PC-3 (cell line): ENCODE data around the gene PRR14. TPM values are rescaled to one million over a fixed set of nuclear protein-coding genes. Genes with fewer than 3 reads are reported as not detected.

ENCODE experiments used
- ATAC-seq: fragments of 200-7000 bp; cut with Tn5 transposase; 2 replicates; pipeline ENCODE4 v1.9.1; 2020; ENCODE audit warnings: mild to moderate bottlenecking, moderate library complexity
- BruUV-seq: library from RNA; stranded (reverse); fragments of 400-500 nt; replicated peaks from 2 replicates; lab custom pipeline; 2021; lab: Mats Ljungman, UMichigan
- CTCF ChIA-PET: fragments of 300-600 bp; sonication (Branson Sonifier 250); formaldehyde crosslinking; loops from one replicate; lab custom pipeline; 2022; ENCODE audit warnings: antibody characterized with exemption; lab: Charles Lee
- POLR2A ChIA-PET: fragments of 300-600 bp; sonication (Branson Sonifier 250); formaldehyde crosslinking; loops from one replicate; lab custom pipeline; 2022; ENCODE audit warnings: antibody characterized with exemption; ENCODE audit not compliant: unreplicated experiment; lab: Charles Lee
- DNase-seq: peaks from one replicate; pipeline ENCODE4 v3.0.0-alpha.2; 2015
- H2AFZ ChIP-seq: fragments of 300-600 bp; sonication (generic); 2 replicates; pipeline ENCODE4 v1.6.0; 2016; ENCODE audit warnings: antibody characterized with exemption, low read length
- H3F3A ChIP-seq: fragments of 300-600 bp; sonication (generic); one replicate; pipeline ENCODE4 v1.6.0; 2017; ENCODE audit warnings: antibody characterized with exemption, low read length, control low read depth, mild to moderate bottlenecking; ENCODE audit not compliant: unreplicated experiment
- H3K27ac ChIP-seq: fragments of 300-600 bp; sonication (generic); 2 replicates; pipeline ENCODE4 v1.5.1; 2016; ENCODE audit warnings: mild to moderate bottlenecking, low read length
- H3K27me3 ChIP-seq: fragments of 300-600 bp; sonication (generic); 2 replicates; pipeline ENCODE4 v1.6.1; 2016; ENCODE audit warnings: low read length, mixed read lengths
- H3K36me3 ChIP-seq: fragments of 300-600 bp; sonication (generic); 2 replicates; pipeline ENCODE4 v1.6.1; 2016; ENCODE audit warnings: low read depth, mixed run types, low read length, mixed read lengths
- H3K4me1 ChIP-seq: fragments of 300-600 bp; sonication (generic); 2 replicates; pipeline ENCODE4 v1.5.1; 2016; ENCODE audit warnings: low read length; ENCODE audit not compliant: insufficient read depth
- H3K4me2 ChIP-seq: fragments of 300-600 bp; sonication (generic); 2 replicates; pipeline ENCODE4 v1.6.0; 2016; ENCODE audit warnings: low read length
- H3K4me3 ChIP-seq: fragments of 300-600 bp; sonication (generic); 2 replicates; pipeline ENCODE4 v1.5.1; 2016; ENCODE audit warnings: mild to moderate bottlenecking, low read length, mixed read lengths
- H3K79me2 ChIP-seq: fragments of 300-600 bp; sonication (generic); 2 replicates; pipeline ENCODE4 v1.6.1; 2017; ENCODE audit warnings: low read length, mixed read lengths
- H3K9ac ChIP-seq: fragments of 300-600 bp; sonication (generic); 2 replicates; pipeline ENCODE4 v1.6.0; 2016; ENCODE audit warnings: mild to moderate bottlenecking, low read length
- H3K9me2 ChIP-seq: fragments of 300-600 bp; sonication (generic); replicated peaks from 2 replicates; pipeline ENCODE4 v1.6.1; 2016; ENCODE audit warnings: mixed run types, low read length, mixed read lengths
- H3K9me3 ChIP-seq: fragments of 300-600 bp; sonication (generic); 2 replicates; pipeline ENCODE4 v1.6.1; 2016; ENCODE audit warnings: low read length, mixed read lengths
- H4K20me1 ChIP-seq: fragments of 300-600 bp; sonication (generic); 2 replicates; pipeline ENCODE4 v1.6.1; 2016; ENCODE audit warnings: low read length, mixed read lengths
- CTCF ChIP-seq: fragments of 300-600 bp; sonication (generic); conservative IDR thresholded peaks from 2 replicates; pipeline ENCODE4 v1.5.1; 2017; ENCODE audit warnings: antibody characterized with exemption, low read depth, mild to moderate bottlenecking, low read length
- EZH2 ChIP-seq: fragments of 300-600 bp; sonication (generic); IDR thresholded peaks from one replicate; pipeline ENCODE4 v1.6.1; 2017; ENCODE audit warnings: antibody characterized with exemption, mild to moderate bottlenecking, low read length; ENCODE audit not compliant: unreplicated experiment
- EZH2phosphoT487 ChIP-seq: fragments of 300-600 bp; sonication (generic); IDR thresholded peaks from 2 replicates; pipeline ENCODE4 v1.6.1; 2018; ENCODE audit warnings: mild to moderate bottlenecking, antibody characterized with exemption, low read length, borderline replicate concordance
- intact Hi-C: fragments of 100-400 bp; cut with micrococcal nuclease; formaldehyde crosslinking; loops from 2 replicates; pipeline ENCODE4 v1.9.0; 2023
- total RNA-seq: library from RNA; depleted of rRNA; stranded (reverse); fragments of >200 nt; gene quantifications from 2 replicates; pipeline ENCODE4 v1.2.3, GENCODE V29; 2014

The PRR14 gene
- total RNA-seq, 1 experiment from 2014 or later: 9.6 TPM

DNA sequence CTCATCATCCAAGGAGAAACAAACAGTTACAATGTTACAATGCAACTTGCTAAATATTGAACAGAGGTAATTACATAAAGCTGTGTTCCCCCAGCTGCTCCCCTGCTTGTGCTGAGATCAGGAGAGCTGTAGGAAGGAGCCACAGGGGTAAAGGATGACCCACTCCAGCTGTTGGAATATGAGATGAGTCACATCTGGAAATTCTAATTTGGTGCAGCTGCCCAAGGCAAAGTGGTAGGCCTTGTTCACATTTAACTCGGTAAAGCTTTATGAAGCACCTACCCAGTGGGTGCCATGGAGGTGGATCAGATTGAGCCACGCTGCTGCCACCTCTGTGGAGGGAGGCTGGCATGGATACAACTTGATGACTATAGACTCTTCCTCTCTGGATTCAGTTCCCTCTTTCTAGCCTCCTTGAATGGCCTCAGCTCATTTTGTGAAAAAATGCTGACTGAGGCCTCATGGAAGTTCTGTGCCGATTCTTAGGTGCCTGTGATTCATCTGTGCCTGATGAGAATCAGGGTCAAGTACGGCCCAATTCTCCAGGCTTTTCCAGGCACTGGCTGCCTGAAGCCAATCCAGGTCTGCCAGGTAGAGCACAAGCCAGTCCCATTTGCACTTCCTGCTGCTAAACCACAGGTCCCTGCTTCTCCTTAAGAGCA lies 48.0 kb upstream of the PRR14 start:
- no peak overlapping the region for H2AFZ ChIP-seq
- no peak for TF ChIP-seq CTCF
- CTCF ChIA-PET: no interaction called here
- no peak overlapping the region for H3K4me3 ChIP-seq
- no peak overlapping the region for H3K4me2 ChIP-seq
- no peaks in the 10 kb centered on the region; the same call in none of the 2 replicates for H3K36me3 ChIP-seq
- no peaks in the 10 kb centered on the region for H3K79me2 ChIP-seq
- H3K27me3 ChIP-seq: no peaks in the 10 kb centered on the region
- ATAC-seq (no peak), DNase-seq (no peak)
- no peaks in the 10 kb centered on the region for H3K9me3 ChIP-seq
- no peaks in the 10 kb centered on the region for H3K9me2 ChIP-seq
- H3K27ac ChIP-seq: no peak overlapping the region
- no peak overlapping the region for H3K9ac ChIP-seq
- H4K20me1 ChIP-seq: no peaks in the 10 kb centered on the region
- H3F3A ChIP-seq: no peaks in the 10 kb centered on the region
- H3K4me1 ChIP-seq: no peaks in the 10 kb centered on the region
- POLR2A ChIA-PET: no interaction called here
- intact Hi-C loops: no loop called here
- BruUV-seq: no TSS peak

DNA sequence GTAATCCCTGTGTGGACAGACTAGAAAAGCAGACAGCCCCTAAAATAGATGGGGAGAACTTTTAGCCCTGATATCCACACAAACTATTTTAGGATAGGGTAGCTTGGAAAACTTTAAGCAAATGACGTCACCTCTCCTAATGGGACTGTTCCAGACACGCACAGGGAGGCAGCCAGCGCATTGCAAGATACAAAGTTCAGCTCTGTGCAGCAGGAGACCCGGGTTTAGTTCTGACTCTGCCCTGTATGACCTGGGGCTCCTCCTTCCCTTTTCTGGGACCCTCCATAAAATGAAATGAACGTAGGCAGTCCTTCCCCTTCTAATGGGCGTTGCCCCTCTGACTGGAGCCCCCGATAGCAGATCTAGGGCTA lies 46.8 kb upstream of the PRR14 start:
- CTCF ChIA-PET: no interaction called here
- no peaks in the 10 kb centered on the region for H3K9me3 ChIP-seq
- H3K9me2 ChIP-seq: no peaks in the 10 kb centered on the region
- H3K9ac ChIP-seq: no peak overlapping the region
- H3K4me2 ChIP-seq: no peak overlapping the region
- no peaks in the 10 kb centered on the region for H4K20me1 ChIP-seq
- no TSS peak for BruUV-seq
- no peaks in the 10 kb centered on the region for H3F3A ChIP-seq
- H3K36me3 ChIP-seq: no peaks in the 10 kb centered on the region; the same call in none of the 2 replicates
- no peak overlapping the region for H3K27ac ChIP-seq
- ATAC-seq: no peak
- no peak overlapping the region for H2AFZ ChIP-seq
- TF ChIP-seq EZH2phosphoT487: no peak
- TF ChIP-seq EZH2: no peak
- TF ChIP-seq CTCF: no peak
- H3K4me3 ChIP-seq: no peak overlapping the region
- no peaks in the 10 kb centered on the region for H3K27me3 ChIP-seq
- intact Hi-C loops: no loop called here
- H3K79me2 ChIP-seq: peaks cover 6% of the 10 kb centered on the region; the same call in 1 of the 2 replicates
- no peak for DNase-seq
- POLR2A ChIA-PET: no interaction called here
- no peaks in the 10 kb centered on the region for H3K4me1 ChIP-seq

GRCh38 chr16:30604316-30604947 lies 46.3 kb upstream of the PRR14 start:
- TF ChIP-seq EZH2: no peak
- TF ChIP-seq CTCF: no peak
- no peak for TF ChIP-seq EZH2phosphoT487
- CTCF ChIA-PET: no interaction called here

More at GRCh38 chr16:30604316-30604947, 46.3 kb upstream of the PRR14 start:
- ATAC-seq (no peak), DNase-seq (no peak)
- H3K9me3 ChIP-seq: no peaks in the 10 kb centered on the region
- H3K9ac ChIP-seq: no peak overlapping the region
- no peaks in the 10 kb centered on the region for H3K9me2 ChIP-seq
- peaks cover 3% of the 10 kb centered on the region; the same call in 1 of the 2 replicates for H3K4me1 ChIP-seq
- H3K27ac ChIP-seq: no peak overlapping the region
- no TSS peak for BruUV-seq
- no peak overlapping the region for H2AFZ ChIP-seq
- no peaks in the 10 kb centered on the region for H4K20me1 ChIP-seq
- intact Hi-C loops: no loop called here
- H3K4me2 ChIP-seq: no peak overlapping the region
- H3K79me2 ChIP-seq: peaks cover 11% of the 10 kb centered on the region
- no peaks in the 10 kb centered on the region for H3F3A ChIP-seq
- H3K27me3 ChIP-seq: no peaks in the 10 kb centered on the region
- POLR2A ChIA-PET: no interaction called here
- no peak overlapping the region for H3K4me3 ChIP-seq
- H3K36me3 ChIP-seq: no peaks in the 10 kb centered on the region; the same call in none of the 2 replicates
